HEK293 (cell line): ENCODE measurements around the gene OR2A2.

Source experiments
- CTCF ChIA-PET: fragments of 350-600 bp; formaldehyde crosslinking; extraction: SDS; loops from one replicate; lab custom pipeline; 2021; ENCODE audit warnings: antibody characterized with exemption; lab: Yijun Ruan, JAX
- POLR2A ChIA-PET: fragments of 300-600 bp; formaldehyde crosslinking; extraction: SDS; loops from one replicate; lab custom pipeline; 2020; ENCODE audit warnings: antibody characterized with exemption, inconsistent platforms; lab: Yijun Ruan, JAX
- H3K27ac ChIP-seq: fragments of 200-500 bp; sonication (Bioruptor generic); 2 replicates; pipeline ENCODE4 v1.5.1; 2014; ENCODE audit warnings: low read depth, low read length, control low read depth, inconsistent platforms; ENCODE audit errors: extremely low read depth
- H3K36me3 ChIP-seq, 2 experiments: fragments of 200-500 bp in 1 of 2; sonication (Bioruptor generic) in 1 of 2; 1 replicate in 1 of 2; 2 replicates in 1 of 2; pipeline ENCODE4 v1.5.1; 2014 to 2017; ENCODE audit warnings: inconsistent platforms in 2 of 2, low read length in 2 of 2; ENCODE audit not compliant: control insufficient read depth in 2 of 2, insufficient read depth in 1 of 2
- H3K4me1 ChIP-seq: fragments of 200-500 bp; sonication (Bioruptor generic); 2 replicates; pipeline ENCODE4 v1.5.1; 2014; ENCODE audit warnings: mild to moderate bottlenecking, low read length, inconsistent platforms; ENCODE audit not compliant: control insufficient read depth, insufficient read depth
- H3K4me3 ChIP-seq: 2 replicates; pipeline ENCODE4 v1.5.1; 2011; ENCODE audit warnings: low read depth, mild to moderate bottlenecking, control low read depth, low read length, moderate library complexity
- H3K9me3 ChIP-seq: fragments of 200-500 bp; sonication (Bioruptor generic); 2 replicates; pipeline ENCODE4 v1.5.1; 2014; ENCODE audit warnings: low read depth, low read length, inconsistent platforms; ENCODE audit not compliant: control insufficient read depth, insufficient read depth
- MZF1 ChIP-seq: fragments of 450-650 bp; formaldehyde crosslinking; IDR thresholded peaks from 2 replicates; pipeline ENCODE4 v1.5.1; 2017; ENCODE audit warnings: missing biosample characterization, missing genetic modification characterization, borderline replicate concordance
- OVOL3 ChIP-seq: fragments of 450-650 bp; formaldehyde crosslinking; IDR thresholded peaks from 2 replicates; pipeline ENCODE4 v1.5.1; 2016; ENCODE audit warnings: missing biosample characterization, missing genetic modification characterization
- PRDM1 ChIP-seq: fragments of 450-650 bp; formaldehyde crosslinking; IDR thresholded peaks from 2 replicates; pipeline ENCODE4; 2016; ENCODE audit warnings: missing biosample characterization, missing genetic modification characterization
- ZBTB6 ChIP-seq: fragments of 450-650 bp; formaldehyde crosslinking; IDR thresholded peaks from 2 replicates; pipeline ENCODE4 v1.5.1; 2017; ENCODE audit warnings: missing biosample characterization, missing genetic modification characterization
- ZNF10 ChIP-seq: fragments of 450-650 bp; formaldehyde crosslinking; IDR thresholded peaks from 2 replicates; pipeline ENCODE4 v1.5.1; 2017; ENCODE audit warnings: missing biosample characterization, missing genetic modification characterization
- ZNF18 ChIP-seq: fragments of 450-650 bp; formaldehyde crosslinking; IDR thresholded peaks from 2 replicates; pipeline ENCODE4 v1.5.1; 2016; ENCODE audit warnings: missing biosample characterization, missing genetic modification characterization
- ZNF202 ChIP-seq: fragments of 450-650 bp; formaldehyde crosslinking; IDR thresholded peaks from 2 replicates; pipeline ENCODE4 v1.5.1; 2016; ENCODE audit warnings: missing biosample characterization, missing genetic modification characterization, borderline replicate concordance
- ZNF211 ChIP-seq: fragments of 450-650 bp; formaldehyde crosslinking; IDR thresholded peaks from 2 replicates; pipeline ENCODE4 v1.5.1; 2016; ENCODE audit warnings: low read depth, missing biosample characterization, missing genetic modification characterization
- ZNF23 ChIP-seq: fragments of 450-650 bp; formaldehyde crosslinking; IDR thresholded peaks from 2 replicates; pipeline ENCODE4 v1.5.1; 2016; ENCODE audit warnings: missing biosample characterization, missing genetic modification characterization, borderline replicate concordance
- ZNF394 ChIP-seq: fragments of 450-650 bp; formaldehyde crosslinking; IDR thresholded peaks from 2 replicates; pipeline ENCODE4 v1.5.1; 2016; ENCODE audit warnings: missing biosample characterization, missing genetic modification characterization, mild to moderate bottlenecking, moderate library complexity, borderline replicate concordance
- ZNF398 ChIP-seq: fragments of 450-650 bp; formaldehyde crosslinking; IDR thresholded peaks from 2 replicates; pipeline ENCODE4 v1.5.1; 2017; ENCODE audit warnings: missing biosample characterization, missing genetic modification characterization
- ZNF555 ChIP-seq: fragments of 450-650 bp; formaldehyde crosslinking; conservative IDR thresholded peaks from 2 replicates; pipeline ENCODE4 v1.5.1; 2017; ENCODE audit warnings: missing biosample characterization, mild to moderate bottlenecking, missing genetic modification characterization, inconsistent platforms
- ZSCAN4 ChIP-seq: fragments of 450-650 bp; formaldehyde crosslinking; IDR thresholded peaks from 2 replicates; pipeline ENCODE4 v1.5.1; 2017; ENCODE audit warnings: missing biosample characterization, missing genetic modification characterization
- ZSCAN5A ChIP-seq: fragments of 450-650 bp; formaldehyde crosslinking; IDR thresholded peaks from 2 replicates; pipeline ENCODE4 v1.5.1; 2016; ENCODE audit warnings: missing biosample characterization, missing genetic modification characterization

The OR2A2 gene

GRCh38 chr7:144074374-144074773, 35.0 kb upstream of the OR2A2 start (continued):
- TF ChIP-seq ZNF394 (tag by site-specific recombination) (no peak), ZSCAN5A (tag by site-specific recombination) (no peak)

GRCh38 chr7:144085978-144086377, 23.4 kb upstream of the OR2A2 start, which contains the start of gene OR2A12:
TSS of gene OR2A12 (plus strand) at chr7:144086278. CDS start at chr7:144095108, 8,830 bp downstream.
- Histone ChIP-seq H3K27ac (no peak within 1 kb of the TSS), H3K36me3 (no peaks in the 10 kb centered on the region), H3K4me3 (no peak within 1 kb of the TSS), H3K9me3 (no peaks in the 10 kb centered on the region), H3K4me1 (no peaks in the 10 kb centered on the region)
- no peak for TF ChIP-seq ZNF10
- peak; percentile 45; the same call in 1 of the 2 replicates for TF ChIP-seq ZSCAN4 (tag by site-specific recombination)
- ChIA-PET POLR2A (no interaction called here), CTCF (no interaction called here)

GRCh38 chr7:144086730-144087129, 22.7 kb upstream of the OR2A2 start:
- POLR2A ChIA-PET: no interaction called here
- no peak overlapping the region for H3K4me3 ChIP-seq
- H3K4me1 ChIP-seq: no peaks in the 10 kb centered on the region
- no peak for TF ChIP-seq MZF1 (tag by site-specific recombination)
- no peak for TF ChIP-seq ZNF18 (tag by site-specific recombination)
- TF ChIP-seq ZBTB6 (tag by site-specific recombination): no peak
- no peak for TF ChIP-seq PRDM1 (tag by site-specific recombination)
- no peak for TF ChIP-seq ZNF211
- TF ChIP-seq ZNF23 (tag by site-specific recombination): no peak
- no peak for TF ChIP-seq ZNF202
- TF ChIP-seq OVOL3 (tag by site-specific recombination): no peak
- no peak for TF ChIP-seq ZNF555 (tag by site-specific recombination)
- no peak for TF ChIP-seq ZNF398 (tag by site-specific recombination)
- H3K9me3 ChIP-seq: no peaks in the 10 kb centered on the region
- H3K36me3 ChIP-seq: no peaks in the 10 kb centered on the region
- CTCF ChIA-PET: interaction anchor here (0.7 kb wide), 1 partner anchor 23 kb away, joined by 3 read pairs; the partner anchor contains the start of gene OR2A2
- H3K27ac ChIP-seq: no peak overlapping the region
